Measurements from ENCODE around the gene CDON.

Gene CDON, protein sequence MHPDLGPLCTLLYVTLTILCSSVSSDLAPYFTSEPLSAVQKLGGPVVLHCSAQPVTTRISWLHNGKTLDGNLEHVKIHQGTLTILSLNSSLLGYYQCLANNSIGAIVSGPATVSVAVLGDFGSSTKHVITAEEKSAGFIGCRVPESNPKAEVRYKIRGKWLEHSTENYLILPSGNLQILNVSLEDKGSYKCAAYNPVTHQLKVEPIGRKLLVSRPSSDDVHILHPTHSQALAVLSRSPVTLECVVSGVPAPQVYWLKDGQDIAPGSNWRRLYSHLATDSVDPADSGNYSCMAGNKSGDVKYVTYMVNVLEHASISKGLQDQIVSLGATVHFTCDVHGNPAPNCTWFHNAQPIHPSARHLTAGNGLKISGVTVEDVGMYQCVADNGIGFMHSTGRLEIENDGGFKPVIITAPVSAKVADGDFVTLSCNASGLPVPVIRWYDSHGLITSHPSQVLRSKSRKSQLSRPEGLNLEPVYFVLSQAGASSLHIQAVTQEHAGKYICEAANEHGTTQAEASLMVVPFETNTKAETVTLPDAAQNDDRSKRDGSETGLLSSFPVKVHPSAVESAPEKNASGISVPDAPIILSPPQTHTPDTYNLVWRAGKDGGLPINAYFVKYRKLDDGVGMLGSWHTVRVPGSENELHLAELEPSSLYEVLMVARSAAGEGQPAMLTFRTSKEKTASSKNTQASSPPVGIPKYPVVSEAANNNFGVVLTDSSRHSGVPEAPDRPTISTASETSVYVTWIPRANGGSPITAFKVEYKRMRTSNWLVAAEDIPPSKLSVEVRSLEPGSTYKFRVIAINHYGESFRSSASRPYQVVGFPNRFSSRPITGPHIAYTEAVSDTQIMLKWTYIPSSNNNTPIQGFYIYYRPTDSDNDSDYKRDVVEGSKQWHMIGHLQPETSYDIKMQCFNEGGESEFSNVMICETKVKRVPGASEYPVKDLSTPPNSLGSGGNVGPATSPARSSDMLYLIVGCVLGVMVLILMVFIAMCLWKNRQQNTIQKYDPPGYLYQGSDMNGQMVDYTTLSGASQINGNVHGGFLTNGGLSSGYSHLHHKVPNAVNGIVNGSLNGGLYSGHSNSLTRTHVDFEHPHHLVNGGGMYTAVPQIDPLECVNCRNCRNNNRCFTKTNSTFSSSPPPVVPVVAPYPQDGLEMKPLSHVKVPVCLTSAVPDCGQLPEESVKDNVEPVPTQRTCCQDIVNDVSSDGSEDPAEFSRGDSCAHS (N-terminal part only)

GRCh38 chr11:126062679-126063506, at the start of gene CDON:
TSS of gene CDON (minus strand) at chr11:126062866. CDS start at chr11:126023476, 39,390 bp downstream.
- DNase-seq (ENCODE audit: low read depth in 2 of 2), result peak; percentile 92 to 97
- peak within 1 kb of the TSS; percentile 64 to 70 for H3K4me3 ChIP-seq (replicated peaks in 1 of 2; ENCODE audit: low read depth in 2 of 2, low read length in 2 of 2)
- TF ChIP-seq, protein P1, sequence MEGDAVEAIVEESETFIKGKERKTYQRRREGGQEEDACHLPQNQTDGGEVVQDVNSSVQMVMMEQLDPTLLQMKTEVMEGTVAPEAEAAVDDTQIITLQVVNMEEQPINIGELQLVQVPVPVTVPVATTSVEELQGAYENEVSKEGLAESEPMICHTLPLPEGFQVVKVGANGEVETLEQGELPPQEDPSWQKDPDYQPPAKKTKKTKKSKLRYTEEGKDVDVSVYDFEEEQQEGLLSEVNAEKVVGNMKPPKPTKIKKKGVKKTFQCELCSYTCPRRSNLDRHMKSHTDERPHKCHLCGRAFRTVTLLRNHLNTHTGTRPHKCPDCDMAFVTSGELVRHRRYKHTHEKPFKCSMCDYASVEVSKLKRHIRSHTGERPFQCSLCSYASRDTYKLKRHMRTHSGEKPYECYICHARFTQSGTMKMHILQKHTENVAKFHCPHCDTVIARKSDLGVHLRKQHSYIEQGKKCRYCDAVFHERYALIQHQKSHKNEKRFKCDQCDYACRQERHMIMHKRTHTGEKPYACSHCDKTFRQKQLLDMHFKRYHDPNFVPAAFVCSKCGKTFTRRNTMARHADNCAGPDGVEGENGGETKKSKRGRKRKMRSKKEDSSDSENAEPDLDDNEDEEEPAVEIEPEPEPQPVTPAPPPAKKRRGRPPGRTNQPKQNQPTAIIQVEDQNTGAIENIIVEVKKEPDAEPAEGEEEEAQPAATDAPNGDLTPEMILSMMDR (IDR thresholded peaks at IDR 0.05; ENCODE audit: low read depth, low read length), result no peak

DNA sequence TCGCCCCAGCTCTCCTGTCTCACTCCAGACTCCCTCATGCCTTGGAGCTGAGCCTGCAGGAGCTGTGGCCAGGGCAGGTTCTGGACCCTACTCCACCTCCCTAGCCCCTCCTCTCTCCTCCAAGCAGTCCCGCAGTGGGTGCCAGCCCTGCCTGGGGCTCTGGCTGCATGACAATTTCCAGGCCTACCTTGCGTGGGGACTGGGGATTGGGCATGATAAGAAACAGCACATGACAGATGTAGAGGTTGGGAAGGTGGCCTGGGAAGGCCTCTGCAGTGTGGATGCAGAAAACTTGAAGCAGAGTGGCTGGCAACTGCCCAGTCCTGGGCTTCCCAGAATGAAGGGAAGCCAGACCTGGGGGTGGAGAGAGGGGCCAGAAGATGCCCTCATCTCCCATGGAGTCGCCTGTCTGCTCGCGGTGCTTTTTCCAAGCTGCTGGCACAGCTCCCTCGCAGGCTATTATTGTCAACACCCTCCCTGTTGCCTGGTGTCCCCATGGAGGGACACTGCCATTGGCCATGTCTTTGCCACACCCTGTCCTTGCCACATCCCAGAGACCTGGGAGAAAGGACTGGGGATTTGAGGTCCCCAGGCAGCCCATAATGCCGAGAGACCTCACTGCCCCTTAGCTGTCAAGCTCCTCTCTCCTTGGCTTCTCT, 48.9 kb upstream of the CDON start:
- no peak for DNase-seq (ENCODE audit: low read depth in 2 of 2)
- TF ChIP-seq, protein P1 (IDR thresholded peaks at IDR 0.05; ENCODE audit: low read depth, low read length), result no peak
- H3K4me3 ChIP-seq (replicated peaks in 1 of 2; ENCODE audit: low read depth in 2 of 2, low read length in 2 of 2), result no peak overlapping the region

GRCh38 chr11:126109941-126110731, 47.5 kb upstream of the CDON start:
- peak in 1 of 2 donors; percentile 34 for DNase-seq (ENCODE audit: low read depth in 2 of 2)

DNA sequence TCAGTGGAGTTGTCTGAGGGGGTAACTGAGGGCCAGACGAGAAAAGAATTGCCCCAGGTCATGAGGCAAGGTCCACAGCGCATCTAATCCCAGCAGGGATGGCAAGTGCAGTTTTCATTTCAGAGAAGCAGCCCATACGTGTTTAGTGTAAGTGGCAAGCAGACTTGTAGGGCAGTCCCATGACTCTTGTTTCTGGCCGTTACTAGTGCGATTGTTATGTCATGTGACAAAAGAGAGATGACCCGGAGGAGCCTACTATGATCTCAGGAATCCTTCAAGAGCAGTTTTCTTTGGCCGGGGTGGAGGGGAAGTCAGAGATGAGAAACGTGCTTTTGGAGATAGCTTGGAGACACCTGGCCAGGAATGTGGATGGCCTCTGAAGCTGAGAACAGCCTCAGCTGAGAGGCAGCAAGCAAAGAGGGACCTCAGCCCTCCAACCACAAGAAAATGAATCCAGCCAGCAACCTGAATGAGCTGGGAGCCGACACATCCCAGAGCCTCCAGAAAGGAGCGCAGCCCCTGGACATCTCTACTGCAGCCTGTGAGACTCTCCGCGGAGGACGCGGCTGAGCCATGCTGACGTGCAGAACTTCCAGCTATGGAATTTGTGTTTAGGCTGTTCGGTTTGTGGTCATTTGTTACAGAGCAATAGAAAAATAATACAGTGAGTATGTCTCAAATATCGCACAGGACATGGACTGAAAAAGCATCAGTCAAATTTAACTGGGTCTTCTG, 44.1 kb upstream of the CDON start:
- TF ChIP-seq, protein P1 (IDR thresholded peaks at IDR 0.05; ENCODE audit: low read depth, low read length), result no peak
- no peak for DNase-seq (ENCODE audit: low read depth in 2 of 2)
- H3K4me3 ChIP-seq (replicated peaks in 1 of 2; ENCODE audit: low read depth in 2 of 2, low read length in 2 of 2), result no peak overlapping the region

More at GRCh38 chr11:126109941-126110731, 47.5 kb upstream of the CDON start:
- TF ChIP-seq, protein P1 (IDR thresholded peaks at IDR 0.05; ENCODE audit: low read depth, low read length), result no peak
- no peak overlapping the region for H3K4me3 ChIP-seq (replicated peaks in 1 of 2; ENCODE audit: low read depth in 2 of 2, low read length in 2 of 2)

DNA sequence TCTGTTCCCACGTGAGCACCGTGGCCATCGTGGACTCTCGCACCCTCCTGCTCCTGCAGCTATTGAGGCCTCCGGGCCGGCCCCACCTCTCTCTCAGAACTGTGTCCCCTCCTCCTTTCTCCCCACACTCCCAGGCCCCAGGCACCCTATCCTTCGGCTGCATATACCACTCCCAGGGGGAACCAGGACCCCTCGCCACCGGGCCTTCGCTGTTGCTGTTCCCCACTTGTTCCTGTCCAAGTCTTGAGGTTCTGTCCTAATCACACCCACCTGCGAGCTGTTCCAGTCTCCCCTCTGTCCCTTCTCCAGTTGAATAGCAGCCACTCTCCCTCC, 43.0 kb upstream of the CDON start:
- no peak overlapping the region for H3K4me3 ChIP-seq (replicated peaks in 1 of 2; ENCODE audit: low read depth in 2 of 2, low read length in 2 of 2)
- no peak for DNase-seq (ENCODE audit: low read depth in 2 of 2)
- TF ChIP-seq, protein P1 (IDR thresholded peaks at IDR 0.05; ENCODE audit: low read depth, low read length), result no peak
